B cell (primary cell): ENCODE results near the gene BMP8A. TPM values are rescaled to one million over a fixed set of nuclear protein-coding genes. Genes with fewer than 3 reads are reported as not detected.

Experiments used
- ATAC-seq: fragments of 200-7000 bp; cut with Tn5 transposase; one replicate; pipeline ENCODE4 v1.10.0; 2021; ENCODE audit warnings: low read depth, mild to moderate bottlenecking, moderate number of reproducible peaks, moderate library complexity
- CTCF ChIA-PET: fragments of 350-600 bp; sonication (Branson Sonifier 250); formaldehyde crosslinking; loops from one replicate; lab custom pipeline; 2021; ENCODE audit warnings: antibody characterized with exemption, inconsistent platforms; lab: Charles Lee
- POLR2A ChIA-PET: fragments of 350-600 bp; sonication (Branson Sonifier 250); formaldehyde crosslinking; loops from one replicate; lab custom pipeline; 2021; ENCODE audit warnings: antibody characterized with exemption; lab: Charles Lee
- DNase-seq: peaks from one replicate; pipeline ENCODE4 v3.0.0; 2013
- H2AFZ ChIP-seq: 2 replicates; pipeline ENCODE4 v1.6.1; 2012; ENCODE audit warnings: mild to moderate bottlenecking, low read depth, low read length; ENCODE audit not compliant: insufficient read depth, poor library complexity, severe bottlenecking
- H3K27ac ChIP-seq, 2 donors: 1 replicate in 1 of 2; 2 replicates in 1 of 2; pipeline ENCODE4 v1.5.1; 2012 to 2013; ENCODE audit warnings: low read length in 2 of 2, mild to moderate bottlenecking in 2 of 2, moderate library complexity in 1 of 2
- H3K27me3 ChIP-seq, 4 experiments: fragments of 200-600 bp in 1 of 4; sonication (generic) in 1 of 4; replicated peaks in 1 of 4; 1 replicate in 2 of 4; 2 replicates in 2 of 4; pipeline versions ENCODE4 v1.6.1 to v1.7.0; 2013 to 2016; ENCODE audit warnings: low read length in 3 of 4, mild to moderate bottlenecking in 2 of 4, mixed read lengths in 1 of 4, moderate library complexity in 1 of 4; ENCODE audit not compliant: insufficient read depth in 4 of 4, control insufficient read depth in 3 of 4; ENCODE audit errors: control extremely low read depth in 1 of 4
- H3K36me3 ChIP-seq, 2 experiments: replicated peaks in 1 of 2; 1 replicate in 1 of 2; 2 replicates in 1 of 2; pipeline versions ENCODE4 v1.6.1 to v1.7.1; 2013; ENCODE audit warnings: low read length in 1 of 2; ENCODE audit not compliant: insufficient read depth in 2 of 2, control insufficient read depth in 1 of 2; ENCODE audit errors: control extremely low read depth in 1 of 2, extremely low read depth in 1 of 2
- H3K4me1 ChIP-seq, 2 donors: fragments of 200-600 bp in 1 of 2; sonication (generic) in 1 of 2; 1 replicate in 1 of 2; 2 replicates in 1 of 2; pipeline versions ENCODE4 v1.5.1 to v1.6.1; 2013 to 2017; ENCODE audit warnings: low read length in 2 of 2; ENCODE audit not compliant: control insufficient read depth in 2 of 2, insufficient read depth in 2 of 2
- H3K4me2 ChIP-seq: replicated peaks from 2 replicates; pipeline ENCODE3; 2012; ENCODE audit warnings: mild to moderate bottlenecking, low read depth, low read length; ENCODE audit not compliant: poor library complexity, severe bottlenecking
- H3K4me3 ChIP-seq, 5 experiments: fragments of 200-600 bp in 1 of 5; sonication (generic) in 1 of 5; 1 replicate in 3 of 5; 2 replicates in 2 of 5; pipeline versions ENCODE4 v1.5.1 to v1.7.0; 2011 to 2016; ENCODE audit warnings: low read length in 4 of 5, mild to moderate bottlenecking in 4 of 5, low read depth in 2 of 5, control low read depth in 1 of 5, moderate library complexity in 1 of 5; ENCODE audit not compliant: insufficient read depth in 1 of 5; ENCODE audit errors: control extremely low read depth in 1 of 5, extremely low read depth in 1 of 5
- H3K79me2 ChIP-seq: fragments of 200-600 bp; sonication (generic); one replicate; pipeline ENCODE4 v1.6.0; 2016; ENCODE audit warnings: low read length; ENCODE audit not compliant: control insufficient read depth, insufficient read depth
- H3K9ac ChIP-seq: fragments of 200-600 bp; sonication (generic); 2 replicates; pipeline ENCODE4 v1.6.1; 2017; ENCODE audit warnings: mild to moderate bottlenecking, low read length, moderate library complexity
- H3K9me3 ChIP-seq, 3 donors: one replicate each; pipeline versions ENCODE4 v1.6.1 to v1.7.1; 2013; ENCODE audit warnings: low read length in 2 of 3; ENCODE audit not compliant: control insufficient read depth in 2 of 3, insufficient read depth in 1 of 3; ENCODE audit errors: control extremely low read depth in 1 of 3
- H4K20me1 ChIP-seq: 2 replicates; pipeline ENCODE4 v1.6.0; 2012; ENCODE audit warnings: mild to moderate bottlenecking, low read length; ENCODE audit not compliant: insufficient read depth, control insufficient read depth, poor library complexity, severe bottlenecking
- H3K27ac Mint-ChIP-seq: one replicate; pipeline ENCODE4 v1.8.0; 2021; ENCODE audit warnings: mixed read lengths
- H3K27me3 Mint-ChIP-seq: one replicate; pipeline ENCODE4 v1.8.0; 2021; ENCODE audit warnings: mixed read lengths
- H3K4me1 Mint-ChIP-seq: one replicate; pipeline ENCODE4 v1.8.0; 2021; ENCODE audit warnings: mixed read lengths
- H3K4me3 Mint-ChIP-seq: one replicate; pipeline ENCODE4 v1.8.0; 2021; ENCODE audit warnings: mixed read lengths
- H3K9me3 Mint-ChIP-seq: one replicate; pipeline ENCODE4 v1.8.0; 2022; ENCODE audit warnings: mixed read lengths; ENCODE audit not compliant: insufficient read depth
- CTCF ChIP-seq: fragments of 200-600 bp; IDR thresholded peaks from one replicate; pipeline ENCODE4 v1.8.0; 2022; ENCODE audit warnings: antibody characterized with exemption, mild to moderate bottlenecking
- EZH2 ChIP-seq: IDR thresholded peaks from 2 replicates; pipeline ENCODE4 v1.6.1; 2012; ENCODE audit warnings: borderline replicate concordance, low read depth, mild to moderate bottlenecking, moderate library complexity, low read length; ENCODE audit not compliant: insufficient read depth, poor library complexity, severe bottlenecking
- WGBS: methylation state at CpG from one replicate; pipeline ENCODE4 v1.1.5; 2013; ENCODE audit warnings: missing lambda C conversion rate; ENCODE audit not compliant: insufficient coverage; 5-methylcytosine and 5-hydroxymethylcytosine counted together
- intact Hi-C: fragments of 100-400 bp; cut with micrococcal nuclease; formaldehyde crosslinking; loops from one replicate; pipeline ENCODE4 v1.10.0; 2022
- polyA plus RNA-seq: library from polyadenylated mRNA; depleted of rRNA; stranded (reverse); fragments of >200 nt; gene quantifications from 2 replicates; pipeline ENCODE4 v1.2.3, GENCODE V29; 2012
- total RNA-seq, 2 donors: library from RNA; stranded (reverse); fragments of 120-200 nt in 1 of 2; gene quantifications; 1 replicate in 1 of 2; 2 replicates in 1 of 2; pipeline versions ENCODE4 v1.2.3 to v1.2.4, GENCODE V29; 2013 to 2022

The BMP8A gene
- total and polyA plus RNA-seq, 2 donors (not counting 1 experiment from before 2014, with no cell fraction given): 0.25 to 1.1 TPM

GRCh38 chr1:39505289-39505688 lies 13.9 kb downstream of the BMP8A start:
- Mint-ChIP-seq H3K27ac (no peak overlapping the region), H3K27me3 (peaks cover 3% of the 10 kb centered on the region), H3K4me3 (no peak overlapping the region), H3K9me3 (no peaks in the 10 kb centered on the region), H3K4me1 (peaks cover 10% of the 10 kb centered on the region)
- Histone ChIP-seq H3K9me3 (no peaks in the 10 kb centered on the region), H3K79me2 (no peaks in the 10 kb centered on the region), H4K20me1 (no peaks in the 10 kb centered on the region), H3K4me2 (no peak overlapping the region), H3K9ac (no peak overlapping the region), H3K27ac (no peak overlapping the region), H3K36me3 (no peaks in the 10 kb centered on the region), H3K4me1 (peaks cover 11 to 15% of the 10 kb centered on the region in 2 donors), H3K27me3 (no peaks in the 10 kb centered on the region), H2AFZ (no peak overlapping the region), H3K4me3 (no peak overlapping the region)
- DNase-seq (no peak), ATAC-seq (no peak)
- intact Hi-C loops: no loop called here
- no peak for TF ChIP-seq EZH2
- CTCF ChIA-PET: no interaction called here
- POLR2A ChIA-PET: interaction anchor here (0.6 kb wide), 1 partner anchor 561 kb away, joined by 3 read pairs; no protein-coding TSS in a partner anchor

GRCh38 chr1:39507230-39507928 lies 15.9 kb downstream of the BMP8A start:
- Histone ChIP-seq H3K9me3 (no peaks in the 10 kb centered on the region), H3K4me3 (no peak overlapping the region), H2AFZ (no peak overlapping the region), H3K27me3 (no peaks in the 10 kb centered on the region), H3K4me1 (peaks cover 15 to 22% of the 10 kb centered on the region in 2 donors), H3K36me3 (no peaks in the 10 kb centered on the region), H3K9ac (no peak overlapping the region), H3K4me2 (no peak overlapping the region), H3K79me2 (no peaks in the 10 kb centered on the region), H3K27ac (no peak overlapping the region), H4K20me1 (no peaks in the 10 kb centered on the region)
- Mint-ChIP-seq H3K4me3 (no peak overlapping the region), H3K27ac (peak overlapping the region; percentile 35), H3K27me3 (peaks cover 1% of the 10 kb centered on the region), H3K4me1 (peaks cover 10% of the 10 kb centered on the region), H3K9me3 (no peaks in the 10 kb centered on the region)
- CTCF ChIA-PET: no interaction called here
- WGBS: 93% methylated on average over 13 of the region's 14 CpGs
- TF ChIP-seq CTCF (no peak), EZH2 (no peak)
- intact Hi-C loops: no loop called here
- ATAC-seq: no peak
- no peak for DNase-seq
- POLR2A ChIA-PET: no interaction called here
